SK-N-SH (cell line): ENCODE data around the gene RBM47. TPM values are rescaled to one million over a fixed set of nuclear protein-coding genes. Genes with fewer than 3 reads are reported as not detected.

Experiments used
- CTCF ChIA-PET: fragments of 300-600, 350-600 bp; formaldehyde crosslinking; extraction: SDS; loops from one replicate; lab custom pipeline; 2021; lab: Yijun Ruan, JAX
- POLR2A ChIA-PET: fragments of 350-600 bp; sonication (Branson Sonifier 250); formaldehyde crosslinking; extraction: SDS; loops from one replicate; lab custom pipeline; 2020; ENCODE audit warnings: antibody characterized with exemption, inconsistent platforms; lab: Yijun Ruan, JAX
- DNase-seq: peaks from one replicate; pipeline ENCODE4 v3.0.0; 2012
- H2AFZ ChIP-seq: fragments of 200-600 bp; sonication (generic); 2 replicates; pipeline ENCODE4 v1.8.1; 2016; ENCODE audit warnings: antibody characterized with exemption, mild to moderate bottlenecking, low read depth
- H3F3A ChIP-seq: fragments of 200-600 bp; sonication (generic); replicated peaks from 2 replicates; pipeline ENCODE3; 2016; ENCODE audit warnings: antibody characterized with exemption, mild to moderate bottlenecking; ENCODE audit not compliant: insufficient read depth
- H3K27ac ChIP-seq, 2 experiments: fragments of 200-500 bp in 1 of 2; fragments of 200-600 bp in 1 of 2; sonication (Bioruptor generic) in 1 of 2; sonication (generic), shearing (Covaris generic) in 1 of 2; 2 replicates each; pipeline versions ENCODE4 v1.5.1 to v1.6.1; 2014 to 2016; ENCODE audit warnings: low read depth in 2 of 2, inconsistent platforms in 1 of 2, low read length in 1 of 2, mild to moderate bottlenecking in 1 of 2, mixed read lengths in 1 of 2
- H3K27me3 ChIP-seq: fragments of 200-600 bp; sonication (generic), shearing (Covaris generic); 2 replicates; pipeline ENCODE4 v1.6.1; 2016; ENCODE audit warnings: mixed run types; ENCODE audit not compliant: insufficient read depth
- H3K36me3 ChIP-seq, 2 experiments: fragments of 200-500 bp in 1 of 2; fragments of 200-600 bp in 1 of 2; sonication (Bioruptor generic) in 1 of 2; sonication (generic) in 1 of 2; replicated peaks in 1 of 2; 2 replicates each; pipeline versions ENCODE3 to v1.5.1; 2014 to 2016; ENCODE audit warnings: low read length in 1 of 2, mild to moderate bottlenecking in 1 of 2; ENCODE audit not compliant: insufficient read depth in 2 of 2, control insufficient read depth in 1 of 2
- H3K4me1 ChIP-seq, 2 experiments: fragments of 200-500 bp in 1 of 2; fragments of 200-600 bp in 1 of 2; sonication (Bioruptor generic) in 1 of 2; sonication (generic), shearing (Covaris generic) in 1 of 2; 2 replicates each; pipeline versions ENCODE4 v1.5.1 to v1.6.1; 2014 to 2016; ENCODE audit warnings: low read depth in 1 of 2, low read length in 1 of 2, mixed run types in 1 of 2; ENCODE audit not compliant: insufficient read depth in 2 of 2, control insufficient read depth in 1 of 2
- H3K4me2 ChIP-seq: fragments of 200-600 bp; sonication (generic), shearing (Covaris generic); 2 replicates; pipeline ENCODE4 v1.6.1; 2017; ENCODE audit warnings: mixed run types
- H3K4me3 ChIP-seq, 2 experiments: fragments of 200-500 bp in 1 of 2; fragments of 200-600 bp in 1 of 2; sonication (Bioruptor generic) in 1 of 2; sonication (generic), shearing (Covaris generic) in 1 of 2; 2 replicates each; pipeline versions ENCODE4 v1.5.1 to v1.8.1; 2014 to 2016; ENCODE audit warnings: low read depth in 2 of 2, inconsistent platforms in 1 of 2, low read length in 1 of 2, mild to moderate bottlenecking in 1 of 2, mixed read lengths in 1 of 2, moderate library complexity in 1 of 2
- H3K79me2 ChIP-seq: fragments of 200-600 bp; sonication (generic); 2 replicates; pipeline ENCODE4 v1.8.1; 2017; ENCODE audit warnings: mild to moderate bottlenecking; ENCODE audit not compliant: insufficient read depth
- H3K9ac ChIP-seq: fragments of 200-600 bp; sonication (generic); 2 replicates; pipeline ENCODE4 v1.6.1; 2017; ENCODE audit warnings: mixed run types
- H3K9me2 ChIP-seq: fragments of 200-600 bp; sonication (generic); 2 replicates; pipeline ENCODE4 v1.6.1; 2017; ENCODE audit warnings: mixed run types
- H3K9me3 ChIP-seq: fragments of 200-600 bp; sonication (generic); 2 replicates; pipeline ENCODE4 v1.6.1; 2017; ENCODE audit warnings: mixed run types, mild to moderate bottlenecking, moderate library complexity
- H4K20me1 ChIP-seq: fragments of 200-600 bp; sonication (generic); 2 replicates; pipeline ENCODE4 v1.6.1; 2017; ENCODE audit warnings: mild to moderate bottlenecking, mixed run types; ENCODE audit not compliant: insufficient read depth
- EZH2phosphoT487 ChIP-seq: fragments of 200-600 bp; sonication (generic); IDR thresholded peaks from 2 replicates; pipeline ENCODE4 v1.6.1; 2017; ENCODE audit warnings: low read depth, mixed run types, mild to moderate bottlenecking, antibody characterized with exemption, moderate library complexity, borderline replicate concordance
- GATA2 ChIP-seq: sonication (generic); formaldehyde crosslinking; IDR thresholded peaks from 2 replicates; pipeline ENCODE4 v1.5.0; 2020; ENCODE audit warnings: mild to moderate bottlenecking, missing genetic modification reagents
- IRF3 ChIP-seq: fragments of 150-350 bp; IDR thresholded peaks from 2 replicates; pipeline ENCODE4 v1.6.1; 2016; ENCODE audit warnings: mild to moderate bottlenecking, low read depth, low read length
- MAX ChIP-seq: IDR thresholded peaks from 2 replicates; pipeline ENCODE4 v1.4.0; 2012; ENCODE audit warnings: low read depth
- MXI1 ChIP-seq: IDR thresholded peaks from 2 replicates; pipeline ENCODE4 v1.6.1; 2012; ENCODE audit warnings: mild to moderate bottlenecking, low read depth, low read length, improper control_type of control experiment
- NFIC ChIP-seq: IDR thresholded peaks from 2 replicates; pipeline ENCODE4 v1.4.0; 2012; ENCODE audit warnings: borderline replicate concordance
- POLR2AphosphoS5 ChIP-seq: IDR thresholded peaks from 2 replicates; pipeline ENCODE4 v1.6.1; 2012; ENCODE audit warnings: low read depth, low read length
- RAD21 ChIP-seq: IDR thresholded peaks from 2 replicates; pipeline ENCODE4 v1.6.1; 2012; ENCODE audit warnings: mild to moderate bottlenecking, low read length
- REST ChIP-seq: IDR thresholded peaks from 2 replicates; pipeline ENCODE4 v1.6.1; 2012; ENCODE audit warnings: mild to moderate bottlenecking, low read depth, low read length, moderate library complexity
- RFX5 ChIP-seq: IDR thresholded peaks from 2 replicates; pipeline ENCODE4 v1.6.1; 2012; ENCODE audit warnings: mild to moderate bottlenecking, improper control_type of control experiment, low read length
- SIN3A ChIP-seq: IDR thresholded peaks from 2 replicates; pipeline ENCODE4 v1.6.1; 2012; ENCODE audit warnings: low read depth, mild to moderate bottlenecking, low read length, moderate library complexity, borderline replicate concordance
- SMC3 ChIP-seq: IDR thresholded peaks from 2 replicates; pipeline ENCODE4 v1.6.1; 2012; ENCODE audit warnings: low read depth, low read length, improper control_type of control experiment
- TAF1 ChIP-seq: IDR thresholded peaks from 2 replicates; pipeline ENCODE4 v1.6.1; 2012; ENCODE audit warnings: low read depth, mild to moderate bottlenecking, low read length, moderate library complexity, borderline replicate concordance
- TCF12 ChIP-seq: IDR thresholded peaks from 2 replicates; pipeline ENCODE4 v1.4.0; 2012
- ZBTB33 ChIP-seq: IDR thresholded peaks from 2 replicates; pipeline ENCODE4 v1.4.0; 2012; ENCODE audit warnings: low read depth, borderline replicate concordance
- WGBS: methylation state at CpG from one replicate; pipeline ENCODE4 v1.1.6; 2017; ENCODE audit warnings: low lambda C conversion rate; 5-methylcytosine and 5-hydroxymethylcytosine counted together
- polyA plus RNA-seq, 3 experiments: library from polyadenylated mRNA; depleted of rRNA; stranded (reverse); fragments of >200 nt; gene quantifications; 2 replicates each; pipeline ENCODE4 v1.2.3, GENCODE V29; 2012
- TF ChIP-seq, protein P1 (sequence below): IDR thresholded peaks from 2 replicates; pipeline ENCODE4; 2012
- TF ChIP-seq, protein P2 (sequence below): fragments of 150-350 bp; IDR thresholded peaks from 2 replicates; pipeline ENCODE4 v1.6.1; 2017; ENCODE audit warnings: antibody characterized with exemption, low read length, low read depth, borderline replicate concordance

The RBM47 gene
- polyA plus RNA-seq, 1 of the 3 experiments (the other 2 are of a cell fraction): 6.8 TPM

DNA sequence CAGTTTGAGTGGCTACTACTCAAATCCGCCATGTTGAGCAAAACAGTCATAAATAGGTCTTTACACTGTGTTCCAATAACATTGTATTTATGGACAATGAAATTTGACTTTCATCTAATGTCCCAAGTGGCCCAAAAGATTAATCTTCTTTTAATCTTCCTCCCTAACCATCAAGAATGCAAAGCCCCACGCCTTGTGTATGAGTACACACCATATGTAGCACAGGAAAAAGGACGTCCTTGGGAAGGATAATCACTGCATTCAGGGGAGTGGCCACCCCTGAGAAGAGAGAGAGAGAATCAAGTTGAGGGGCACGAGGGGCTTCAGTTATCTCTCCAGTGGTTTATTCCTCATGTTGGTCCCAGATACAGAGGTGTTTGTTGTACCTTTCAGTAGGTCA is 33.1 kb downstream of the RBM47 start:
- Histone ChIP-seq H3K4me2 (no peak overlapping the region), H3K9ac (no peak overlapping the region), H3K27ac (no peak overlapping the region), H3K79me2 (no peaks in the 10 kb centered on the region), H3F3A (no peaks in the 10 kb centered on the region), H3K36me3 (no peaks in the 10 kb centered on the region), H3K4me1 (no peaks in the 10 kb centered on the region), H4K20me1 (no peaks in the 10 kb centered on the region), H3K4me3 (no peak overlapping the region), H3K9me2 (no peaks in the 10 kb centered on the region), H3K27me3 (no peaks in the 10 kb centered on the region), H2AFZ (no peak overlapping the region), H3K9me3 (no peaks in the 10 kb centered on the region)
- WGBS: 92% methylated on average over 4 of the region's 4 CpGs
- ChIA-PET POLR2A (no interaction called here), CTCF (no interaction called here)
- TF ChIP-seq SMC3 (no peak), GATA2 (no peak), REST (no peak), RAD21 (no peak), SIN3A (no peak), EZH2phosphoT487 (no peak), ZBTB33 (no peak), POLR2AphosphoS5 (no peak)
- TF ChIP-seq, protein P1, sequence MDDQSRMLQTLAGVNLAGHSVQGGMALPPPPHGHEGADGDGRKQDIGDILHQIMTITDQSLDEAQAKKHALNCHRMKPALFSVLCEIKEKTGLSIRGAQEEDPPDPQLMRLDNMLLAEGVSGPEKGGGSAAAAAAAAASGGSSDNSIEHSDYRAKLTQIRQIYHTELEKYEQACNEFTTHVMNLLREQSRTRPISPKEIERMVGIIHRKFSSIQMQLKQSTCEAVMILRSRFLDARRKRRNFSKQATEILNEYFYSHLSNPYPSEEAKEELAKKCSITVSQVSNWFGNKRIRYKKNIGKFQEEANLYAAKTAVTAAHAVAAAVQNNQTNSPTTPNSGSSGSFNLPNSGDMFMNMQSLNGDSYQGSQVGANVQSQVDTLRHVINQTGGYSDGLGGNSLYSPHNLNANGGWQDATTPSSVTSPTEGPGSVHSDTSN: no peak
- no peak for DNase-seq

- CTCF ChIA-PET: no interaction called here
- H4K20me1 ChIP-seq: no peaks in the 10 kb centered on the region
- H3K27ac ChIP-seq: no peak overlapping the region
- no peaks in the 10 kb centered on the region for H3K9me2 ChIP-seq
- H3K27me3 ChIP-seq: no peaks in the 10 kb centered on the region
- H3K4me2 ChIP-seq: no peak overlapping the region
- H3K79me2 ChIP-seq: no peaks in the 10 kb centered on the region
- DNase-seq: no peak
- no peaks in the 10 kb centered on the region for H3K9me3 ChIP-seq
- no peak overlapping the region for H3K4me3 ChIP-seq
- 94% methylated on average over 5 of the region's 5 CpGs for WGBS
- H3K36me3 ChIP-seq: no peaks in the 10 kb centered on the region
- H2AFZ ChIP-seq: no peak overlapping the region
- POLR2A ChIA-PET: no interaction called here
- no peaks in the 10 kb centered on the region for H3K4me1 ChIP-seq
- no peak overlapping the region for H3K9ac ChIP-seq
- no peaks in the 10 kb centered on the region for H3F3A ChIP-seq
- no peak for TF ChIP-seq MAX
- TF ChIP-seq MXI1: no peak
- no peak for TF ChIP-seq TAF1
- TF ChIP-seq, protein P2, sequence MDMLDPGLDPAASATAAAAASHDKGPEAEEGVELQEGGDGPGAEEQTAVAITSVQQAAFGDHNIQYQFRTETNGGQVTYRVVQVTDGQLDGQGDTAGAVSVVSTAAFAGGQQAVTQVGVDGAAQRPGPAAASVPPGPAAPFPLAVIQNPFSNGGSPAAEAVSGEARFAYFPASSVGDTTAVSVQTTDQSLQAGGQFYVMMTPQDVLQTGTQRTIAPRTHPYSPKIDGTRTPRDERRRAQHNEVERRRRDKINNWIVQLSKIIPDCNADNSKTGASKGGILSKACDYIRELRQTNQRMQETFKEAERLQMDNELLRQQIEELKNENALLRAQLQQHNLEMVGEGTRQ: no peak
- no peak for TF ChIP-seq IRF3
- no peak for TF ChIP-seq RAD21
- TF ChIP-seq NFIC: no peak
- TF ChIP-seq RFX5: no peak
- TF ChIP-seq TCF12: no peak
Measured at GRCh38 chr4:40595981-40596380, 33.7 kb downstream of the RBM47 start.
